T-helper 9 cell (primary cell): ENCODE results near the gene TVP23A.
A peak's percentile ranks its signal among the peaks of the same experiment; 100 is the strongest.
"Not testable (repeated sequence)": the region's sequence is repeated elsewhere in the genome, so short reads cannot be mapped to it uniquely, and the experiment has no call there.

Experiments
- DNase-seq: peaks from one replicate; pipeline ENCODE4 v3.0.0-alpha.2; 2020

Gene TVP23A

GRCh38 chr16:10744370-10745030 lies 74.1 kb downstream of the TVP23A start:
- no peak for DNase-seq

GRCh38 chr16:10743610-10744369 lies 74.8 kb downstream of the TVP23A start, which contains the start of gene NUBP1:
Gene NUBP1, plus strand, starts transcription at chr16:10743842. Its CDS starts 22 bp downstream, at chr16:10743864.
- peak; percentile 100 for DNase-seq

- no peak for DNase-seq
These were observed 75.4 kb downstream of the TVP23A start for GRCh38 chr16:10743227-10743609.

- DNase-seq: no peak
These were observed 76.8 kb downstream of the TVP23A start for GRCh38 chr16:10741844-10742243.

- DNase-seq: not testable (repeated sequence)
These were observed 77.3 kb downstream of the TVP23A start for GRCh38 chr16:10741249-10741648.

GRCh38 chr16:10740845-10741208 lies 77.8 kb downstream of the TVP23A start:
- DNase-seq: no peak

GRCh38 chr16:10740000-10740844 lies 78.4 kb downstream of the TVP23A start:
- no peak for DNase-seq

GRCh38 chr16:10738231-10739077 lies 80.1 kb downstream of the TVP23A start:
- no peak for DNase-seq

- peak; percentile 54 for DNase-seq
These were observed 81.4 kb downstream of the TVP23A start for GRCh38 chr16:10737068-10737625.

GRCh38 chr16:10731790-10732189 lies 86.8 kb downstream of the TVP23A start:
- DNase-seq: no peak

- DNase-seq: no peak
These were observed 89.2 kb downstream of the TVP23A start for GRCh38 chr16:10729104-10730048.

- no peak for DNase-seq
These were observed 90.3 kb downstream of the TVP23A start for GRCh38 chr16:10728003-10728887.
